ENCODE measurements around the gene DNM1. TPM values are rescaled to one million over a fixed set of nuclear protein-coding genes. Genes with fewer than 3 reads are reported as not detected.

The DNM1 gene
- total and polyA plus RNA-seq, 2 of the 8 experiments (the other 6 are each of a cell fraction or from before 2014, with no cell fraction given) = 34.3 to 62.7 TPM

GRCh38 chr9:128214571-128215490 lies 11.7 kb downstream of the DNM1 start:
- TF ChIP-seq MAFK (IDR thresholded peaks at IDR 0.05; ENCODE audit: low read depth, low read length) (peak; percentile 18; the same call in 1 of the 2 replicates), POU5F1 (IDR thresholded peaks at IDR 0.05; ENCODE audit: low read depth, low read length) (no peak)
- H2BK120ac ChIP-seq (replicated peaks; ENCODE audit: low read depth, low read length) = no peak overlapping the region
- H4K5ac ChIP-seq (ENCODE audit: insufficient read length, low read depth, low read length) = no peak overlapping the region
- no peaks in the 10 kb centered on the region for H3K27me3 ChIP-seq (replicated peaks in 1 of 4; ENCODE audit: control insufficient read depth in 3 of 4, extremely low read depth in 1 of 4, insufficient read depth in 3 of 4, low read length in 3 of 4)
- peaks cover 0 to 12% (median 5%) of the 10 kb centered on the region in 4 experiments; a peak in 5 of 7 replicates for H3K4me1 ChIP-seq (replicated peaks in 1 of 4; ENCODE audit: control insufficient read depth in 3 of 4, insufficient read depth in 4 of 4, low read length in 3 of 4)
- H2AFZ ChIP-seq (ENCODE audit: low read length) = no peak overlapping the region
- POLR2A ChIA-PET (ENCODE audit: partially characterized antibody) = interaction anchor here (0.8 to 2.7 kb wide), 10 partner anchors 8 to 338 kb away, joined by 3 to 7 read pairs (median 3); partner anchors contain the start of genes DNM1 and SPTAN1
- no peaks in the 10 kb centered on the region; the same call in none of the 2 replicates for H3K79me1 ChIP-seq (ENCODE audit: low read depth, low read length)
- H3K4me3 ChIP-seq (ENCODE audit: extremely low read depth in 1 of 4, insufficient read depth in 2 of 4, low read depth in 3 of 4, low read length in 4 of 4) = no peak overlapping the region
- H2BK20ac ChIP-seq (ENCODE audit: low read length) = no peak overlapping the region
- H2BK15ac ChIP-seq (ENCODE audit: low read length) = no peak overlapping the region; the same call in 1 of the 2 replicates
- no peak overlapping the region for H3K4me2 ChIP-seq (ENCODE audit: insufficient read depth in 1 of 2, low read depth in 2 of 2, low read length in 2 of 2)
- H2BK12ac ChIP-seq (ENCODE audit: low read depth, low read length) = peak overlapping the region; percentile 14; the same call in 1 of the 2 replicates
- DNase-seq (ENCODE audit: low read depth in 1 of 2, low spot score in 2 of 2) = no peak
- no peak overlapping the region for H2AK5ac ChIP-seq (ENCODE audit: low read depth, low read length)
- 0 out of 2 replicates have a peak, but pooled peaks cover 2% of the 10 kb centered on the region for H3K23me2 ChIP-seq (ENCODE audit: low read depth, low read length)
- peaks cover 0 to 3% (median under 1%) of the 10 kb centered on the region in 4 experiments; a peak in 4 of 8 replicates for H3K36me3 ChIP-seq (ENCODE audit: control insufficient read depth in 2 of 4, insufficient read depth in 4 of 4, low read length in 3 of 4)
- peaks cover 1 to 10% of the 10 kb centered on the region in 2 experiments for H4K20me1 ChIP-seq (replicated peaks in 1 of 2; ENCODE audit: control insufficient read depth in 1 of 2, insufficient read depth in 2 of 2, low read length in 2 of 2)
- H4K8ac ChIP-seq (ENCODE audit: extremely low read depth, insufficient read depth, low read length) = peak overlapping the region; percentile 87
- no peak overlapping the region for H3K27ac ChIP-seq (ENCODE audit: low read depth, low read length)
- no peak overlapping the region for H3K23ac ChIP-seq (ENCODE audit: insufficient read length)
- no peak overlapping the region for H3K14ac ChIP-seq (ENCODE audit: insufficient read length)
- no peak for FAIRE-seq
- H3K9me3 ChIP-seq (ENCODE audit: insufficient read depth in 2 of 2, low read depth in 1 of 2, low read length in 1 of 2) = no peaks in the 10 kb centered on the region
- CTCF ChIA-PET (ENCODE audit: partially characterized antibody) = interaction anchor here (0.8 to 1.4 kb wide), 2 partner anchors 13 to 31 kb away, joined by 3 to 7 read pairs; no protein-coding TSS in a partner anchor
- no peak overlapping the region for H4K91ac ChIP-seq (replicated peaks; ENCODE audit: insufficient read length, low read length)
- H3K18ac ChIP-seq (ENCODE audit: extremely low read depth, low read length) = no peak overlapping the region
- H3K79me2 ChIP-seq (ENCODE audit: control insufficient read depth in 1 of 2, insufficient read depth in 2 of 2, low read length in 2 of 2) = no peaks in the 10 kb centered on the region; a peak in 1 of 4 replicates
- H3K9ac ChIP-seq (replicated peaks in 1 of 4; ENCODE audit: extremely low read depth in 1 of 4, low read depth in 3 of 4, low read length in 3 of 4) = no peak overlapping the region; a peak in 2 of 7 replicates
- no peak overlapping the region for H3K4ac ChIP-seq (replicated peaks; ENCODE audit: insufficient read length, low read depth, low read length)
- H3K56ac ChIP-seq (replicated peaks; ENCODE audit: insufficient read length, low read depth, low read length) = no peak overlapping the region
- peak overlapping the region; percentile 60 for H2BK5ac ChIP-seq (ENCODE audit: low read depth, low read length)
- 87% methylated on average over 21 of the region's 21 CpGs; no CpG with 5 or more reads in 1 of the 2 experiments for WGBS, 2 experiments (ENCODE audit: extremely low coverage in 1 of 2, insufficient coverage in 1 of 2, insufficient read length in 1 of 2, insufficient replicate concordance in 2 of 2, low coverage in 1 of 2, low lambda C conversion rate in 2 of 2, missing lambda C conversion rate in 1 of 2)
